Nephron progenitor cell (in vitro differentiated cells): Measurements from ENCODE around the gene EIF4E2.

ENCODE experiments used
- DNase-seq: peaks from one replicate; pipeline ENCODE4 v3.0.0; 2021
- H3K27ac Mint-ChIP-seq: 2 replicates; pipeline ENCODE4 v1.8.0; 2021; ENCODE audit warnings: mild to moderate bottlenecking, moderate library complexity, mixed read lengths
- H3K27me3 Mint-ChIP-seq: 2 replicates; pipeline ENCODE4 v1.8.0; 2021; ENCODE audit warnings: mild to moderate bottlenecking, low read depth, mixed read lengths; ENCODE audit not compliant: poor library complexity
- H3K36me3 Mint-ChIP-seq: 2 replicates; pipeline ENCODE4 v1.8.0; 2021; ENCODE audit warnings: low read depth, mixed read lengths
- H3K4me1 Mint-ChIP-seq: 2 replicates; pipeline ENCODE4 v1.8.0; 2021; ENCODE audit warnings: mixed read lengths
- H3K4me3 Mint-ChIP-seq: 2 replicates; pipeline ENCODE4 v1.8.0; 2021; ENCODE audit warnings: mild to moderate bottlenecking, moderate library complexity, mixed read lengths
- H3K9me3 Mint-ChIP-seq: 2 replicates; pipeline ENCODE4 v1.8.0; 2021; ENCODE audit warnings: mild to moderate bottlenecking, moderate library complexity, mixed read lengths
- CTCF ChIP-seq: fragments of 200-600 bp; sonication (generic); IDR thresholded peaks from 2 replicates; pipeline ENCODE4 v1.5.0; 2021; ENCODE audit warnings: antibody characterized with exemption

The EIF4E2 gene

GRCh38 chr2:232550354-232551249 is at the start of gene EIF4E2, which contains the start of gene TIGD1:
TSS of gene EIF4E2 (plus strand) at chr2:232550689. CDS start at chr2:232550725, 36 bp downstream.
TSS of gene TIGD1 (minus strand) at chr2:232550557. CDS start at chr2:232549882, 675 bp downstream.
- no peaks in the 10 kb centered on the region for H3K27me3 Mint-ChIP-seq
- peaks cover 28% of the 10 kb centered on the region for H3K4me1 Mint-ChIP-seq
- TF ChIP-seq CTCF, result peak; percentile 8
- H3K27ac Mint-ChIP-seq, result peak within 1 kb of the TSS; percentile 98
- H3K4me3 Mint-ChIP-seq, result peak within 1 kb of the TSS; percentile 97
- peak; percentile 93 for DNase-seq
- peaks cover 39% of the 10 kb centered on the region for H3K9me3 Mint-ChIP-seq
- peaks cover 74% of the 10 kb centered on the region for H3K36me3 Mint-ChIP-seq

- DNase-seq, result no peak
- peak overlapping the region; percentile 61 for H3K4me3 Mint-ChIP-seq
- no peak for TF ChIP-seq CTCF
- H3K4me1 Mint-ChIP-seq, result peaks cover 81% of the 10 kb centered on the region
- H3K27me3 Mint-ChIP-seq, result peaks cover 50% of the 10 kb centered on the region
- no peak overlapping the region for H3K27ac Mint-ChIP-seq
- H3K36me3 Mint-ChIP-seq, result no peaks in the 10 kb centered on the region
- no peaks in the 10 kb centered on the region for H3K9me3 Mint-ChIP-seq
Observed at GRCh38 chr2:232501331-232501771, 49.1 kb upstream of the EIF4E2 start.

GRCh38 chr2:232501794-232502390 is 48.6 kb upstream of the EIF4E2 start:
- Mint-ChIP-seq H3K9me3 (no peaks in the 10 kb centered on the region), H3K36me3 (no peaks in the 10 kb centered on the region), H3K27me3 (peaks cover 50% of the 10 kb centered on the region), H3K27ac (no peak overlapping the region), H3K4me3 (peak overlapping the region; percentile 79), H3K4me1 (peaks cover 86% of the 10 kb centered on the region)
- no peak for DNase-seq
- no peak for TF ChIP-seq CTCF

- peaks cover 50% of the 10 kb centered on the region for H3K27me3 Mint-ChIP-seq
- no peak for DNase-seq
- H3K36me3 Mint-ChIP-seq, result no peaks in the 10 kb centered on the region
- TF ChIP-seq CTCF, result no peak
- peaks cover 86% of the 10 kb centered on the region for H3K4me1 Mint-ChIP-seq
- no peaks in the 10 kb centered on the region for H3K9me3 Mint-ChIP-seq
- H3K27ac Mint-ChIP-seq, result peak overlapping the region; percentile 85
- H3K4me3 Mint-ChIP-seq, result peak overlapping the region; percentile 79
Observed at GRCh38 chr2:232502511-232502910, 48.0 kb upstream of the EIF4E2 start.

GRCh38 chr2:232502911-232503808 is 47.3 kb upstream of the EIF4E2 start:
- Mint-ChIP-seq H3K4me3 (peak overlapping the region; percentile 79), H3K27me3 (peaks cover 44% of the 10 kb centered on the region), H3K4me1 (peaks cover 86% of the 10 kb centered on the region)

More at GRCh38 chr2:232502911-232503808, 47.3 kb upstream of the EIF4E2 start:
- Mint-ChIP-seq H3K36me3 (no peaks in the 10 kb centered on the region), H3K27ac (no peak overlapping the region), H3K9me3 (no peaks in the 10 kb centered on the region)
- DNase-seq, result peak; percentile 72
- no peak for TF ChIP-seq CTCF
